Endothelial cell (in vitro differentiated cells): Measurements from ENCODE around the gene CXCL6. TPM values are rescaled to one million over a fixed set of nuclear protein-coding genes. Genes with fewer than 3 reads are reported as not detected.

Source experiments
- DNase-seq: peaks from one replicate; pipeline ENCODE4 v3.0.0; 2021; ENCODE audit warnings: low spot score
- H3K27ac Mint-ChIP-seq: one replicate; pipeline ENCODE4 v1.8.0; 2021; ENCODE audit warnings: mixed read lengths, inconsistent platforms; ENCODE audit not compliant: unreplicated experiment
- H3K27me3 Mint-ChIP-seq: one replicate; pipeline ENCODE4 v1.8.0; 2021; ENCODE audit warnings: mild to moderate bottlenecking, moderate library complexity, mixed read lengths, inconsistent platforms; ENCODE audit not compliant: unreplicated experiment
- H3K36me3 Mint-ChIP-seq: one replicate; pipeline ENCODE4 v1.8.0; 2021; ENCODE audit warnings: mild to moderate bottlenecking, low read depth, mixed read lengths, inconsistent platforms; ENCODE audit not compliant: unreplicated experiment
- H3K4me1 Mint-ChIP-seq: one replicate; pipeline ENCODE4 v1.8.0; 2021; ENCODE audit warnings: mild to moderate bottlenecking, mixed read lengths, inconsistent platforms; ENCODE audit not compliant: unreplicated experiment
- H3K4me3 Mint-ChIP-seq: one replicate; pipeline ENCODE4 v1.8.0; 2021; ENCODE audit warnings: mild to moderate bottlenecking, mixed read lengths, inconsistent platforms; ENCODE audit not compliant: unreplicated experiment
- H3K9me3 Mint-ChIP-seq: one replicate; pipeline ENCODE4 v1.8.0; 2021; ENCODE audit warnings: mixed read lengths, inconsistent platforms; ENCODE audit not compliant: unreplicated experiment
- total RNA-seq: library from RNA; stranded (reverse); fragmentation: NEBNext Ultra II Directional; extraction: Animal tissue kit (Norgen Biotek cat#: 25700); gene quantifications from one replicate; pipeline ENCODE4 v1.2.1, GENCODE V29; 2021; ENCODE audit not compliant: unreplicated experiment
- TF ChIP-seq, protein P1 (sequence below): fragments of 200-600 bp; sonication (generic); IDR thresholded peaks from one replicate; pipeline ENCODE4 v1.5.0; 2021; ENCODE audit warnings: antibody characterized with exemption; ENCODE audit not compliant: unreplicated experiment

CXCL6 gene
- total RNA-seq, 1 donor from 2014 or later, result 0.15 TPM

DNA sequence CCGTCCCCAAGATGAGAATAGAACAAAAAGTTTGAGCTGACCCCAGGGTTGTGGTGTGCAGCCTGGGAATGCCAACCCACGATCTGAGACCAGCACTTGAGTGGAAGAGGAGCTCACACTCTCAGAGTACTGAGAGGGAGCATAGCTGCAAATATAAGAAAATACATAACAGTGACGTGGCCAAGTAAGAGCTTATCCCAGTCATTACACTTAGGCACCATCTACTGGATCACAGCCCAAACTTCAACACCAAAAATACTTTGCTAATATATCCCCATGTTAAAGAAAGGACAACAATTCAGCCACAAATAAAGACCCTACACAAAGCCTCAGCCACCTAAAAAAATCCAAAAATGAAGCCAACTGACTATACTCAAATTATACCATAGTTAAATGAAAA, 33.3 kb upstream of the CXCL6 start:
- Mint-ChIP-seq H3K36me3 (no peaks in the 10 kb centered on the region), H3K4me1 (peaks cover 2% of the 10 kb centered on the region), H3K9me3 (no peaks in the 10 kb centered on the region), H3K4me3 (no peak overlapping the region), H3K27me3 (no peaks in the 10 kb centered on the region), H3K27ac (no peak overlapping the region)
- no peak for DNase-seq
- TF ChIP-seq, protein P1, sequence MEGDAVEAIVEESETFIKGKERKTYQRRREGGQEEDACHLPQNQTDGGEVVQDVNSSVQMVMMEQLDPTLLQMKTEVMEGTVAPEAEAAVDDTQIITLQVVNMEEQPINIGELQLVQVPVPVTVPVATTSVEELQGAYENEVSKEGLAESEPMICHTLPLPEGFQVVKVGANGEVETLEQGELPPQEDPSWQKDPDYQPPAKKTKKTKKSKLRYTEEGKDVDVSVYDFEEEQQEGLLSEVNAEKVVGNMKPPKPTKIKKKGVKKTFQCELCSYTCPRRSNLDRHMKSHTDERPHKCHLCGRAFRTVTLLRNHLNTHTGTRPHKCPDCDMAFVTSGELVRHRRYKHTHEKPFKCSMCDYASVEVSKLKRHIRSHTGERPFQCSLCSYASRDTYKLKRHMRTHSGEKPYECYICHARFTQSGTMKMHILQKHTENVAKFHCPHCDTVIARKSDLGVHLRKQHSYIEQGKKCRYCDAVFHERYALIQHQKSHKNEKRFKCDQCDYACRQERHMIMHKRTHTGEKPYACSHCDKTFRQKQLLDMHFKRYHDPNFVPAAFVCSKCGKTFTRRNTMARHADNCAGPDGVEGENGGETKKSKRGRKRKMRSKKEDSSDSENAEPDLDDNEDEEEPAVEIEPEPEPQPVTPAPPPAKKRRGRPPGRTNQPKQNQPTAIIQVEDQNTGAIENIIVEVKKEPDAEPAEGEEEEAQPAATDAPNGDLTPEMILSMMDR, result no peak

DNA sequence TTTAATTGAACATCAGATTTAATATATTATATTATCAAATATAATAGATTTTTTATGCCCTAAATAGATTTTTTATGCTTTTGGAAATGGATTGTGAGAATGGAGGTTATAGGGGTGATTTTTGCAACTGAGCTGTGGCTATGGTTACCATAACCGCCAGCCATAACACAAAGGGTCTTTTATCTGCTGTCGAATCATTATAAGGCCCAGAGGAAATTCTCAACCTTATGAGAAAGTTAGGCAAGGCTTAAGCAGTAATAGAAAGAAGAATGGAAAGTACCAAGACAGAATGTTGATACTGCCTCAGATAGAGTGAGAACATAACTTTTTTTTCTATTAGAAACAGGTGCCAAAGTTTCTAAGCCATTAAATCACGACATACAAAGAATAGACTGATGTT, 26.3 kb upstream of the CXCL6 start:
- H3K27me3 Mint-ChIP-seq, result no peaks in the 10 kb centered on the region
- no peak overlapping the region for H3K4me3 Mint-ChIP-seq

DNA sequence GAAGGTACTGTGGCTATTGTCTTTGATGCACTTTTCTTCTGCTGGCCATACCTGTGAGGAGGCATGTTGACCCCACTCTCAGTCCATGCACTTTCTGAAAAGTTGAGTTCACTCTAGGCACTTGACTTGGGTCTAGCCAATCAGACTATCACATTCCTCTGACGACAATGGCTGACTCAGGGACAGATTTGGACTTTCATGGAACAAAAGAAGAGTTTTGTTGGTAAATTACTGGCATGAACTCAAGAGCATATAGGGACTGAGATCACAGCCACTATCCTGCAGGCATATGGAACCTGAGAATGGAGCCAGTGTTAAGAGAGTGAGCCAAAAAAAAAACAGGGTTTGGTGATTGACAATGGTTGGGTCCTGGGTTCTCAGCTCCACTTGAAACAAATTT, 24.6 kb upstream of the CXCL6 start:
- no peaks in the 10 kb centered on the region for H3K27me3 Mint-ChIP-seq

More for the DNA sequence above, 26.3 kb upstream of the CXCL6 start:
- DNase-seq, result no peak
- Mint-ChIP-seq H3K36me3 (no peaks in the 10 kb centered on the region), H3K4me1 (no peaks in the 10 kb centered on the region), H3K27ac (no peak overlapping the region), H3K9me3 (no peaks in the 10 kb centered on the region)
- TF ChIP-seq, protein P1, result no peak

DNA sequence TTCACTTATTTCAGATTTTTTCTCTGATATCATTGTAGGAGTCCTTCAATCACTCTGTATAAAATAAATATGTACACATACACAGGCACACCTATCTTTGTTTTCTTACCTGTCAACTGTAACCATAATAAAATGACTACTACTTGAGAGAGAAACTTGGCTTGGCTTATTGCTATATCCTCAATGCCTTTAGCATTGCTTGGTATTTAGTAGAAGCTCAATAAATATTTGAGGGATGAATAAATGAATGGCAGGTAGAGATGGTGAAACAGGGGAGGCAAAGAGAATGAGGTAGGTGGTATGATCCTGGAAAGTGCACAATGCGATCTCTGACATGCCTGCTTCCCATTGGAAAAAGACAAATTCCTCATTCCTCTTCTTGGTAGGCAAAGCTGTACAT, 21.8 kb upstream of the CXCL6 start:
- DNase-seq, result no peak
- no peaks in the 10 kb centered on the region for H3K36me3 Mint-ChIP-seq
- TF ChIP-seq, protein P1, result no peak
- H3K27me3 Mint-ChIP-seq, result peaks cover 2% of the 10 kb centered on the region
- H3K27ac Mint-ChIP-seq, result no peak overlapping the region
- no peaks in the 10 kb centered on the region for H3K9me3 Mint-ChIP-seq
- no peak overlapping the region for H3K4me3 Mint-ChIP-seq
- no peaks in the 10 kb centered on the region for H3K4me1 Mint-ChIP-seq

More for the DNA sequence above, 24.6 kb upstream of the CXCL6 start:
- Mint-ChIP-seq H3K4me1 (no peaks in the 10 kb centered on the region), H3K36me3 (no peaks in the 10 kb centered on the region), H3K27ac (no peak overlapping the region), H3K9me3 (no peaks in the 10 kb centered on the region), H3K4me3 (no peak overlapping the region)
- TF ChIP-seq, protein P1, result no peak
- DNase-seq, result no peak

DNA sequence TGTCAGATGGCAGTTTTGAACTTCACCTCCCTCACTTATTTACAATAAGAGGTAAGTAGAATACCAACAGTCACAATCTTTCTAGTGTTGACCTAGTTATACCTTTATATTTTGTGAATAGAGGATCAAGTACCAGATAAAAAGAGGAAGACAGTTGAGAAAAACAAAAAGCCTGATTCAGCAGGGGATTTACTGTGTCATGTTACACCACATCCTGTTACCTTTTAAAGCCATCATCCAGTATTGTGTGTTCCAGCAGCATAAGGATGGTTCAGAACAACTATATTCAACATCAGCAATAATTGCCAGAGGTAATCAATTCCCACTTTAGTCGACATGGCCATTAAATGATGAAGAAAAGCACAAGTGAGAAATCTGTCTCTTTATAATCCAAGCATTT, 21.3 kb upstream of the CXCL6 start:
- H3K36me3 Mint-ChIP-seq, result no peaks in the 10 kb centered on the region
- H3K27me3 Mint-ChIP-seq, result peaks cover 2% of the 10 kb centered on the region
- no peak for DNase-seq
- no peaks in the 10 kb centered on the region for H3K9me3 Mint-ChIP-seq
- TF ChIP-seq, protein P1, result no peak
- H3K4me1 Mint-ChIP-seq, result no peaks in the 10 kb centered on the region
- no peak overlapping the region for H3K4me3 Mint-ChIP-seq
- no peak overlapping the region for H3K27ac Mint-ChIP-seq
